GM11168 (cell line): ENCODE measurements around the gene TIMM10B.

Experiments used
- in situ Hi-C: fragments of 300-500 bp; cut with MboI; formaldehyde crosslinking; loops from one replicate; pipeline ENCODE4 v1.12.0; 2022; ENCODE audit warnings: low sequenced_read_pairs; ENCODE audit not compliant: unreplicated experiment

The TIMM10B gene

DNA sequence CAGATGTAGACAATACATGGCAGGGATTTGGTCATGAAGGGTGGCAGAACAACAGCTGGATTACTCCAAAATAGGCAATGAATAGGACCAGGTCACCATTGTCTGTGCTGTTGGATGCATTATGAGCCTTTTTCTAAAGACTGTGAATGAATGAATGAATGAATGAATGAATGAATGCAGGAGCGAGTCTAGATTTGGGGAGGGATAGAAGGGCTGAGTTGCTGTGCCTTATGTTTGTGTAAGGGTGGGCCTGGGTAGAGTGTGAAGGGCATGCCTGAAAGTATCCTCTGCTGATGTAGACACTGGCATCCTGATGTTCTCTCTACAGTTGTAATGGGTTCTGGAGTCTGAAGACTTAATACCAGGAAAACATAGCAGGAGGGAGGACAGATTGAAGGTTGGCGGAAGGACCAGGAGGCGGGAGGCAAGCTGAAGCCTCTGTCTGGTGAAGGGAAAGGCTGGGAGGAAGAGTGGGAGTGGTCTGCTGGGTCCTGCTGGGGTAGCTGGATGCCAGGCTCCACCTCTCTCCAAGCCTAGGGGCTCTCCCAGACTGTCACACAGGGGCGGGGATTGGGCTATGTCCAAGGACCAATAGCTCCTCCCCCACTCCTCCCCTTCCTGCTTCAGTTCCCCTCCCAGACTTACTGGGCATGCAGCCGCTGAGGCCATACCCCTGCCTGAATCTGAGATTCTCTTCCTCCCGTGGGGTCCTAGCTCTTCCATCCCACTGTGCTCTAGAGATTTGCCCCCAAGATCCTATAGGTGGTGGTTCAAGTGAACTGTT lies 12.4 kb upstream of the TIMM10B start:
- in situ Hi-C loops: no loop called here

DNA sequence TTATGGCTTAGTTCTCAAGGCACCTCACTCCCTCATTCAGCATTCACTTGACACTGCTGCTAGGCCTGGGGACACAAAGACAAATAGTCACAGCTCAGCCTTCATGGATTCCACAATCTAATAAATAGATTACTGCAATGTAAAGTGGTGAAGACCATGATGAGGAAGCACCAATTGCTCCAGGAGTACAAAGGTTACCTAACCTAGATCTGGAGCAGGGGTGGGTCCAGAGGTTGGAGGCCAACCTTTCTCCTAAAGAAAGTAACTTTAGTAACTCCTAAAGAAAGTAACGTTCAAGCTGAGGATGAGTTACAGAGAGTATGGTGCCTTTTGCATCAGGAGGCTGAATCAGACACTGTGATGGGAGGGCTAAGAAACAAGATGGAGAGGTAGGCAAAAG lies 11.7 kb upstream of the TIMM10B start:
- in situ Hi-C loops: no loop called here

DNA sequence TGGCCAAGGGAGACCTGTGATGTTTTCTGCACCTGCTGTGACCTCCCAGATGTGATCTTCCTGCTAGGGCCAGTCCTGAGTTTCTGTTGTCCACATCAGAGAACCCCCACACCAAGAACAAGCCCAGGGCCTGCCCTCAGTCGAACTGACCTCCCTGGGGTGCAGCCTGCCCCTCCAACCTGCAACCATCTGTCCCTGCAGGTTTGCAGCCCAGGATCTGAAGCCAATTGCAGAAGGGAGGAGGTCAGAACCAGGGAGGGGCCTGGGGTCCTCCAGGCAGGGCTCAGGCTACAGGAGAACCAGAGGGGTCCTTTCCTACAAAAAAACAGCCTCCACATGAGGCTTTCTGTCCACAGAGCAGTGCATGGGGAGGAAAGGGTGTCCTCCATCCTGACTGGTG lies 8.4 kb upstream of the TIMM10B start:
- in situ Hi-C loops: no loop called here

DNA sequence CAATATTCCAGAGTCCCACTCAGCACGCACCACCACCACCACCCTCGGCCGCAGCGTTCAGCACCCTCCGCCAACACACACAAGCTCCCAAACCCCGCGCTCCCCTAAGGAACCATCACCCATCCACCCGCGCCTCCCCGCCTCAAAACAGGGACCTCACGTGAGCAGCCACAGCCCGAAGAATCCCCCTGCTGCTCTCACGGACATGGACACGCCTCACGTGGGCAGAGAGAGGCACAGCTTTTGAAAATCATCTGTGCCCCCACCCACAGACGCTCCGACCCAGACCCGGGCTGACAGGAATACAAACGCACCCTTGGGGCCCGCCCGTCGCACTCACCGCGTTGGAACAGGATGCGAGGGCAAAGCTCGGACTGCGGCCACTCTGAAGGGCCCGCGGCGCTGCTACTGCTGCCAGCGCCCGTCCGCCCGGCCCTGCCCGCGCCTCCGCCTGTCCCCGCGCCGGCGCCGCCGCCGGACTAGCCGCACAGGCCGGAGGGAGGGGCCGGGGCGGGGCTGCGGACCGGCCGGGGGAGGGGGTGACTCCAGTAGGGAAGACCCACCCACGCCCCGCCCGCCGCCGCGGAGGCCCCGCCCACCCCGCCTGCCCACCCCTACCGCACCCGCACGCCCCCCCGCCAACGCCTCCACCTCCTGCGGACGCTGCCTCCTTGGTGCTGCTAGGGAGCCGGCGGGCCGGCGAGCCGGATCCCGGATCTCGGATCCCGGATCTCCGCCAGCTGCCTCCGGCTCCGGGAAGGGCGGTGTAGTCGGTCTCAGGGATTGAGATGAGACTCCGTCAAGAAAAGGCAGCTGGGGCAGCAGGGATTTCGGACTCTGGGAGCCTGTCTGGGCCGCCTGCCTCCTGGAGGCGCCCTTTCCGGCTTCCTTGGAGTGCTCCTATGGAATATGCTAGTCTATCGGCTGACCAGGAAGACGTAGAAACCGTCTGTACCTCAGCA lies 7.6 kb upstream of the TIMM10B start, which contains the start of gene TRIM3:
Gene TRIM3, minus strand, starts transcription at position 491 of the 962 bp plus-strand sequence. CDS start 8,246 bp downstream, outside the sequence.
- in situ Hi-C loops: no loop called here

DNA sequence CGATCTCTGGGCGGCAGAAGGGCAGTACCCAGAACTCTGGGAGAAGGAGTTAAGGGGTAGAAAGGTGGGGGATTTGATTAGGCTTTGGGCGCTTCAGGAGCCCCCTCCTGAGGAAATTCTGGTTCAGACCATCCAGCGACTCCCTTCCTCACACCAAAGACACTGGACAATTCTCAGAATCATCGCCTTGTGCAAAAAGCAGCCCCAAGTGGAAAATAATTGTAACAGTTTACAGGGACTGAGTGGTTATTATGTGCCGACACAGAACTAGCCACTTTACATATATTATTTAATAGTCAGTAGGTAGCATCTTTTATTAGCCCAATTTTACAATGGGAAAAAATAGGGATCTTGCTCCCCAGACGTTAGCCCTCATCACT lies 6.9 kb upstream of the TIMM10B start:
- in situ Hi-C loops: no loop called here

DNA sequence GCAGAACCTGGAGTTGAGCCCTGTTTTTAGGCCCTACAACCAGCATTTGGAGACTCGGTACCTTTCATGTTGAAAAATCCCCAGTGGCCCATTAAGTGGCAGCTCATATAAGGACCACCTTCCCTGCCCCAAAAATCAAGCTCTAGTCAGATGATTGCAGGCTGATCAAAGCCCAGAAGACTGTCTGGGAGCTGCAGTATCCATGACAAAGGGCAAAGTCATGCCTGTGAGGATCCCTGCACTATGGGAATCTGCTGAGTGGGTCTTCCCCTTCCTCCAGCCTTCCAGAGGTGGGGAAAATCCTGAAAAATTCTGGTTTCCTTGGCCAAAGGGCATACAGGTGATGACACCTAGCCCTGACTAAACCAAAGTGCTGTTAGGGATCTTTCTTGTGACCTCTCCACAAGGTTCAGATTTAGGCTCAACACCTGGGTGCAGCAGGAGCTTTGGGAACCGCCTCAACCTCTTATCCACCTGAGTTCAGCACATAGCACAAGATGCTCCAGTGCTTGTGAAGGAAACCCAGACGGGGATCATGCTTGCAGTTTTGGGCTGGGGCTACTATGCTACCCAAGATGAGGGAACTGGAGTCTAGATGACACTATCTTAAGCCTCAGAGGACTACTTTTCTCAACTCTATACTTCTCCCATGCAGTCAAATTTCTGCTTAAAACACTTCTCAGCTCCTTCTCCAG lies 6.3 kb upstream of the TIMM10B start:
- in situ Hi-C loops: no loop called here

DNA sequence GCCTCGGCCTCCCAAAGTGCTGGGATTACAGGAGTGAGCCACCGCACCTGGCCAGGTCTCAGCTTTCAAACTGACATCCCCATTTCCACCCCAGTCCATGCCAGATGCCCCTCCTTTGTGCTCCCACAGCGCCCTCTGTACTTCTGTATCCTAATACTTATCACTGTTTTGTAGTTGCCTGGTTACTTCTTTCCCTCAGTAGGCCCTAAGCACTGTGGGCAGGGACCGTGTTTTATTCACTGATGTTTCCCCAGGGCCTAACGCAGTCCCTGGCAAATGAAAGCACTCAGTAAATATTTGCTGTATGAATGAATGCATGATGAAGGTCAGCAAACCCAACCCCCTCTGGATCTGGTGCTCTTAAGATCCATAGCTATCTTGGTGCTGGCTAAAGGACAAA lies 5.4 kb upstream of the TIMM10B start:
- in situ Hi-C loops: no loop called here

DNA sequence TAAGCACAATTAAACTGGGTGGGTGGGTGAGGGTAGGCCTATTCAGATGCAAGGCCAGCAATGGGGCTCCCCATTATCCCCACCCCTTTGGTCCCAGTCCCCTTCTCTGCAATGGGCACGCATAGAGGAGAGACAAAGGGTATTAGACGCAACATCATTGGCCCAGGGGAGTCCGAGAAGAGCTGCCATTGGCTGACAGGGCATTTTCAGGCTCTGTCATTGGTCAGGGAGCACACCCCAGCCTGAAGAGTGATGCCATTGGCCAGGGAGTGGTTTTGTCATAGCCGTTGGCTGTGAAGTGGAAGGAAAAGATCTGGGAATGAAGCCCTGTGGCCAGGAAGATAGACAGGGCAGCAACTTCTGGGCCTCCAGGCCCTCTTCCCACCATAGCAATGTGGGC lies 4.7 kb upstream of the TIMM10B start:
- in situ Hi-C loops: no loop called here

DNA sequence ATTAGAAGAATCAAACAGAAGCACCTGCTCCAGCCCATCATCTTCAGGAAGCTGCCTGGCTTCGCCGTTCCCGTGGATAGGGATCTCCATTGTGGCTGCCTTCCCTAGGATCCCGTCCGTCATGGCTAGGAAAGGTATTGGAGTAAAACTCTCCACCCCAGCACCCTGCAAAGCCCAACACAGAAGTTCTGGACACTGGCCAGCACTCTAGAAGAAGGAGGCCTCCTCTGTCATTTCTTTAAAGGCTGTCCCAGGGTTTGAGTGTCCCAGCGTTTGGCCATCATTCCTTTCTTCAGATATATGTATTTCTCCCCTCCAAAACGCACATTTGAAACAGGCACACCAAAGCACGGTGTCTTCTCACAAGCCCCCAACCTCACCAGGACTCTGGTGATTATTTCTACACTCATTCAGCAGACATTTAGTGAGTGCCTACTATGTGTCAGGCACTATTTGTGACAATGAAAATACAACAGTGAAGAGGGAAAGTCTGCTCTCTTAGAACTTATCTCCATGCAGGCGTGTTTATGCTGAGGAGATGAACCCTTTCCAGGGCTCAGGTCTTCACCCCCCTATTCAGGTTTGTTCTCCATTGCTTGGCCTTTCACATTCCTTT lies 894 bp upstream of the TIMM10B start:
- in situ Hi-C loops: no loop called here

DNA sequence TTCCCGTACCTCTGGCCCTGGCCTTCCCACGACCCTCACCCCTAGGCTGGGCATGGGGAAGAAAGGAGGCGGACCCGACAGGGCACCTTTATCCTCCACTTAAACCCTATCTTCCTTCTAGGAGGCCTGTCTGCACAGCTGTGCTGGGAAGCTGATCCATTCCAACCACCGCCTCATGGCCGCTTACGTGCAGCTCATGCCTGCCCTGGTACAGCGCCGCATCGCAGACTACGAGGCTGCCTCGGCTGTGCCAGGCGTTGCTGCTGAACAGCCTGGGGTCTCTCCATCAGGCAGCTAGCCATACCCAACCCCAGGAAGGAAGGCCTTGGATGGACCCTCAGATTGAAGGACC lies 599 bp downstream of the TIMM10B start:
- in situ Hi-C loops: no loop called here

DNA sequence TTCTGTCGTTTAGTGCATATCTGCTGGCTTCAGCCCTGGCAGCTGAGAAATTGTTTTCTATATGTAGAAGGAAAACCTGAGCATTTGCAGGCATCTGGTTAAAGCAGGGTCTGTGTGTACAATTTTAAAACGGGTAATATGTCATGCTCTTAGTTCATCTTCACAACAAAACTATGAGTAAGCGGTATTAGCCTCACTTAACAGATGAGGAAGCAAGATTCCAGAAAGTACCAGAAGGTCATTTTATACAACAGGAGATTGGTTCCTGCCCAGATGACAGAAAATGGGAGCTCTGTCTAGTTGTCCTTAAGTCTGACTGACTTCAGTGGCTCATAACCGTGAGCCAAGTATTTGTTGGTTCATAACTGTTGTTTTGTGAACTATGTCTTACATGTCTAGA lies 1.1 kb downstream of the TIMM10B start:
- in situ Hi-C loops: no loop called here

DNA sequence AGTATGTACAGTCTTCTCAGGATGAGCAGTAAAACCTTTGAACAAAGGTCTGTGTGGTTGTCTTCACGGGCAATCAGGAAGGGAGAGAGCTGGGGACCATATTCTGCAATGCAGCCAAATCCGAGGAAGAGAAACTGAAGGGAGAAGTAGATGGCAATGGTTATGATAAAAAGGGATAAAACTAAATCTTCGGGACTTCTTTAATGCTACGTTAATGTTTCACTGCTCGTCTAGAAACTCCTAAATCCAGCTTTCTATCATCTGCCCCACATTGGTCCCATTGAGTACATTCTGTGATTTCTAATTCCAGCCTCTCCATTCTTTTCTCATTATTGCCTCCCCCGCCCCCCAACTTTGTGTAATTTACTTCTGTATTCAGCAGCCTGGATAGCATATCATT lies 1.7 kb downstream of the TIMM10B start:
- in situ Hi-C loops: no loop called here

DNA sequence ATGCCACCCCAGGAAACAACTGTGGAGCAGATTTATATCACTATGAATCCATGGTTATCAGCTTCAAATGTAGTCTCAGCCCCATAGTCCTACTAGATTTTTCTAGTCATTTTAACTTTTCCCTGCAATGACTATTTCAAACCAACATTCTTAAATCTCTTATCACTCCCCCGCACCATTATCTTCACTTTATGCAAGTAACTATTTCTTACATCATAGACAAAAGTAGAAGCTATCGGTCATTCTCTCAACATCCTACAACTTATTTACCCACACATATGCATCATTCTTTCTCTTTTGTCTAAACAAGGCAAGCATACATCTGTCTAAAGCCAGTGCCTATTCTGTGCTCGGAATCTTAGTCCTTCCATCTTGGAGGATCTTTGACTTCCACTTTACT lies 4.4 kb downstream of the TIMM10B start:
- in situ Hi-C loops: no loop called here

DNA sequence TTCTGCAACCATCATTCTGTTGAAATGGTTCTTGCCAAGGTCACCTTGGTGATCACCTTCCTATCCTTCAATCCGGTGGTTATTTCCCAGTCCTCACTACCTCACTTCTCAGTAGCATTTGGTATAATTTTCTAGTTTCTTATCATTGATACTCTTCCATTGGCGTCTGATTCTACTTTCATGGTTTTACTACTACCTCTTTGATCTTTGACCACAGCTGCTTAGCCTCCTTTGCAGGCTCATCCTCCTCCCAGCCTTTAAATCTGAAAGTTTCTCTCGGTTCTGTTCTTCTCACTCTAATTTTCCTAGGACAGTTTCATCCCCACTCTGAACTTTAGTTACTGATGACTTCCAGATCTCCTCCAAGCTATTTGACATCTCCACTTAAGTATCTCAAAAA lies 5.0 kb downstream of the TIMM10B start:
- in situ Hi-C loops: no loop called here

DNA sequence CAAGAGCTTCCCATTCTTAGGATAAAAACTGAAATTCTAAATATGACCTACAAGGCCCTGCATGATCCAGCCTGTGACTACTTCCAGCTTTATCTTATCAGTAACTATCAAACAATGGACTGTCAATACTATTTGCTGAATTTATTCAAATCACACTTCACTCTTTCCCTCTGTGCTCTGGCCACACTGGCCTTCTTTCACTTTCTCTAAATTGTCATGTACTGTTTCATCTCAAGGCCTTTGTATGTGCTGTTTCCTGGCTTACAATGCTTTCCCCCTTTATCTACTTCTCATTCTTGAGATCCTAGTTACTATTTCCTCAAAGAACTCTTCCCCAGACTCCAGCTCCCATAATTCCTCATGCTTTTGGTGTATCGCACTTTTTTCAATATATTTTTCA lies 5.6 kb downstream of the TIMM10B start:
- in situ Hi-C loops: no loop called here

DNA sequence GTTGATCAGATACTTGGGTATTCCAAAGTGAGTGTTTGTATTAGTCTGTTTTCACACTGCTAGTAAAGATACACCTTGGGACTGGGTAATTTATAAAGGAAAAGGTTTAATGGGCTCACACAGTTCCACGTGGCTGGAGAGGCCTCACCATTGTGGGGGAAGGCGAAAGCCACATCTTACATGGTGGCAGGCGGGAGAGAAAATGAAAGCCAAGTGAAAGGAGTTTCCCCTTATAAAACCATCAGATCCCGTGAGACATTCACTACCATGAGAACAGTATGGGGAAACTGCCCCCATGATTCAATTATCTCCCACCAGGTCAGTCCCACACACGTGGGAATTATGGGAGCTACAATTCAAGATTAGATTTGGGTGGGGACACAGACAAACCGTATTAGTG lies 7.0 kb downstream of the TIMM10B start:
- in situ Hi-C loops: no loop called here

DNA sequence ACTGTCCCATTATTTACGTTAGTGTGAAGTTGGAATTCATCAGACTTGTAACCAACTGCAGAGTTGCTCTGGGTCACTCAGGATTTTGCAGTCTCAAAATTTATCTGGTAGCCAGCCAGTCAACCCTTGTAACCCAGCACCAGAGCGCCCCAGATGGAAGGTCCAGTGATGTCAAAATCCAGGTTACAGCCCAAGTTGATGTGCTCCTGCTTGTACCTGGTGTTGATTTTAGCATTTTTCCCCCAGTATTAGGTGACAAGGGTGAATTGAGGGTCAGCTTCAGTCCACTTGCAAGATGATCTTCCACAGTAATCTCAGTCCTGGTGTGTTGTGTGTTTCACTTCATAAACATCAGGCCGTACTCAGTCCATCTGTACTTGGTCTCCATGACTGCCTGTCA lies 7.5 kb downstream of the TIMM10B start:
- in situ Hi-C loops: no loop called here

DNA sequence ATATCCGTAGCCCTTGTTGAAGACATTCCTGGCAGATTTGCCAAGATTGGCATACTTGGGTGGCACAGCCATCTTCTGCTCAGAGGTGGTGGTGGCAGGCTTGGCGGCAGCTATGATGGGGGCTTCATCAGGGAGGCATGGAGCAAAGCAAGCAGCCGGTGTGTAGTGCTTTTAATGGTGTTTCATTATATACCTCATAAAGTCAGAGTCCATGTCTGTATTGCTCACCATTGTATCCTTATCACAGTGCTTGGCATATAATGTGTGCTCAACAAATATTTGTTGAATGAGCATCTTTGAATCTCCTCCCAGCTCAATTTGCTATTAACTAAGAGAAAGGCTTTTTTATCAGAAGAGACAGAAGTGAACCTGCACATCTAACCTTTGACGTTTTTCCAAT lies 8.0 kb downstream of the TIMM10B start:
- in situ Hi-C loops: no loop called here

DNA sequence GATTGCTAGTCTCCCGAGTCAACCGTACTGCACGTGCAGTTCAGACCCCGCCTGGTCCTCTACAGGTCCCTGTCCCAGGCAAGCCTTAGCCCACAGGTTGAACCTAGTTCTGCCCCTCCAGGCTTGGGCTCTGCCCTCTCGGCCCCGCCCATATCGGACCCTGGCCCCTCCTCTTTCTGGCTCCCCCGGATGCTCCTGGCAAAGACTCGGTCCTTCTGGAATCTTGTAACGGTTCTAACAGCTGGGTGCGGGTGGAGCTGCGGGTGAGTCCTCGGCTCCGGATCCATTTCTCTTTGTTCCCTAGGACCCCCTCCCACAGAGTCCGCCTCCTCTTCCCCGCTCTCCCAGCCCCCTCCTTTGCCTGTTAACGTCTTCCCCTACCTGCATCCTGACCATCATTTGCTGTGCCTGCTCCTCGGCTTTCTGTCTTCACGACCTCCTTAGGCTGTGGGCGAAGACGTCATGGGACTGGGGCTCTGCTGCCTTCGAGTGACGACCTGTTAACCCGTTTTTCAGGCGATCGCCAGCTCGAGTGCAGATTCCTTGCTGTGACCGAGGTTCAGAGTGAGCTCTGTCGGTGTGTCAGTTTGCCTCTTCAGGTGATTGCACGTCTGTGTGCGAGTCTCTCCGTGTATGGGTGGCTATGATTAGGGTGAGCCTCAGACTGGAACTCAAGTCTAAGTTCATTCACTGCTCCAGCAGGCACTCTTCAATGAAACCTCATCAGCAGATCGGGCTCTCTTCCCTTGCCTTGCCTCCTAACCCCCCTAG lies 16.0 kb downstream of the TIMM10B start, which contains the start of gene DNHD1:
Gene DNHD1, plus strand, starts transcription at position 212 of the 771 bp plus-strand sequence. CDS start 936 bp downstream, outside the sequence.
- in situ Hi-C loops: no loop called here

DNA sequence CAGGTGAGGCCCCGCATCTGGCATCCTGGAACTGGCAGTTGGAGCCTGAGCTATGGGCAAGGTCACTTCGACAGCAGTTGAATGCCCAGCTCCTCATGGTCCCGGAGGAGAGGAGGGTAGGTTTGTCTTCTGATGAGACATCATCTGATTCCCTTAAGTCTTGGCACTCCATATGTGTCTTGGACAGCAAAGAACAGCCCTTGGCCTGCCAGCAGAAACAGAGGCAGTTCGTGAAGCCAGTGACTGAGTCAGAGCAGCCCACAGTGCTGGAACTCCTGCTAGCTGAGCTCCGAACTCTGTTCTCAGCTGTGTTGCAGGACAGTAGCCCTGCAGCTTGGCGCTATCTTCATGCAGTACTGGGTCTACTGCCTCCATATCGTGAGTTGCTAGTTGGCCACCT lies 16.8 kb downstream of the TIMM10B start:
- in situ Hi-C loops: no loop called here
